Umbilical cord (tissue), 2 donors: ENCODE data around the gene DLX5. TPM values are rescaled to one million over a fixed set of nuclear protein-coding genes. Genes with fewer than 3 reads are reported as not detected.

Experiments
- DNase-seq: peaks from one replicate; pipeline ENCODE4 v3.0.0-alpha.2; 2015; ENCODE audit warnings: low spot score
- total RNA-seq: library from RNA; depleted of rRNA; stranded (reverse); fragments of >200 nt; gene quantifications from one replicate; pipeline ENCODE4 v1.2.3, GENCODE V29; 2014; ENCODE audit warnings: low replicate concordance; ENCODE audit not compliant: insufficient read depth

Gene DLX5
- total RNA-seq, 1 donor from 2014 or later = not detected

GRCh38 chr7:97006055-97006815 is 18.4 kb downstream of the DLX5 start:
- DNase-seq = peak; percentile 26

DNA sequence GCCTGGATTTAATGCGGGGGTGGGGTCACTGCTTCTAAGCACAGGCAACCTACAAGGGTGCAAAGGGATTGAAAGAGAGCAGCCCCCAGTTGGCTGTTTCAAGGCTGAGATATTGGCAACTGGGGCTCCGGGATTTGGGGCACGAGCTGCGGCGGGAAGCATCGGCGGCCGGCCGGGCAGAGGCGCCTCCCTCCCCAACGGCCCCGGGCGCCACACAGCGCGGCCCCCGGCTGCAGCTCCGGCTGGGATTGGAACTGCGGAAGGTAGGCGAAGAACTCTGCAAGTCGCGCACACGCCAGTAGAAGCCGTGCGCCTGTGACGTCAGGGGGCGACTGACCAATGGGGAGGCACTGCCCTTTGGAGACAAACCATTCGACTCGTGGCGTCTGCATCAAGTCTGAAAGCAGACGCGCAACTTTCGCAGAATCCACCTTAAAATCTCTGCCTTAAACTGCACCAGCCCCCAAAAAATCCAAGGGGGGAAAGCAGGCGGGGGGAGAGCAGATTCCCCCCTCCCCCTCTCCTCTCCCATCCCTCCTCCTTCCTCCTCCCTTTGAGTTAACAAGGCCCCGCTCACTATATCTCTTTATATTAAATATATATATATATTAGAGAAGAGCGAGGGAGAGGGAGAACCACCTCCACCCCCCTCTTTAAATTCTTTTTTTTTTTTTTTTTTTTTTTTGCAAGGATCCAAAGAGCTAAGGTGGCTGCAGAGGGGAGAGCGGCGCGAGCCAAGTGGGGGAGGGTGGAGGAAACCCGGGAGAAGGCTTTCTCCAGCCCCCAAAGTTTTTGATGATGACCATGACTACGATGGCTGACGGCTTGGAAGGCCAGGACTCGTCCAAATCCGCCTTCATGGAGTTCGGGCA is 19.2 kb downstream of the DLX5 start, which contains the start of gene DLX6:
DLX6 (plus strand) TSS at position 371 of the 872 bp plus-strand sequence; CDS start at position 796, 425 bp downstream.
- DNase-seq = peak; percentile 45

DNA sequence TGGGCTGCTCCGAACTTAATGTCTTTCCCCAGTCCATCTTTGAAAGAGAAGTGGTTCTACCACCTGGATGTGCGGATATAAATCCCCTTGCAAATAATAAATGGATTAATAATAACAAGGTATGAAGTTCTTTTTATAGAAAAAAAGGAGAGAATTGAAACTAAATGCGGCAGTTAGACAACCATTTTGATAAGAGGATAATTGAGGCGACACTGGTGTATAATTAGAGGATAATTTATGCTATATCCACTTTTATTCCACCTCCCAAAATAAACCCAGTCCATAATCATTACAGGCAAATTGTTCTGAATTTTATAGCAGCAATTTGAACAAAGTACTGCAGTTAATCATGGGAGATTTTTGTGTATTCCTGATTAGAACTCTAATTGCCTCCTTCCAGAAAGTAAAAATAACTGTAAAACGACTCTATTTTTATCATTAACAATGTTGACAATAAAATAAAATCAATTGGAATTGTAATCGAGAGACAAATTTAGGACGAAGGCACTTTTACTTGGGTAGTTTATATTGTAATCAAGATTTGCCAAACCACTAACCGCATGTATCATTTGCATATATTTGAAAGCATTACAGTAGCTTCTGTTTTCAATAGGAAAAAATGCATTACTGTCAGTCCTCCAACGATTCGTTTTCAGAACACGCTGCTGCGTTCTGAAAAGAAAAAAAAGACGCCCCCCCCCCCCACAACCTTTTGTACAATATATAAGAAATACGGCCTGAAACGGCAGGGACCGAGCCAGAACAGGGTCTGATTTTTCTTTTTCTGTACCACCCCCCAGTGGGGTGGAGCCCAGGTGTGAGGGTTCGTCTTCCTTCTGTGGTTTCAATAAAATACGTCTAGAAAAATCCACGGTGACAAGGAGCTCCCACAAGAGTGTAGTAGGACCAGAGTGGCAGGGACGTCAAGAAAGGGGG is 20.1 kb downstream of the DLX5 start:
- no peak for DNase-seq

GRCh38 chr7:97003262-97004246 is 21.1 kb downstream of the DLX5 start:
- no peak for DNase-seq

GRCh38 chr7:97002555-97003261 is 21.9 kb downstream of the DLX5 start:
- no peak for DNase-seq

DNA sequence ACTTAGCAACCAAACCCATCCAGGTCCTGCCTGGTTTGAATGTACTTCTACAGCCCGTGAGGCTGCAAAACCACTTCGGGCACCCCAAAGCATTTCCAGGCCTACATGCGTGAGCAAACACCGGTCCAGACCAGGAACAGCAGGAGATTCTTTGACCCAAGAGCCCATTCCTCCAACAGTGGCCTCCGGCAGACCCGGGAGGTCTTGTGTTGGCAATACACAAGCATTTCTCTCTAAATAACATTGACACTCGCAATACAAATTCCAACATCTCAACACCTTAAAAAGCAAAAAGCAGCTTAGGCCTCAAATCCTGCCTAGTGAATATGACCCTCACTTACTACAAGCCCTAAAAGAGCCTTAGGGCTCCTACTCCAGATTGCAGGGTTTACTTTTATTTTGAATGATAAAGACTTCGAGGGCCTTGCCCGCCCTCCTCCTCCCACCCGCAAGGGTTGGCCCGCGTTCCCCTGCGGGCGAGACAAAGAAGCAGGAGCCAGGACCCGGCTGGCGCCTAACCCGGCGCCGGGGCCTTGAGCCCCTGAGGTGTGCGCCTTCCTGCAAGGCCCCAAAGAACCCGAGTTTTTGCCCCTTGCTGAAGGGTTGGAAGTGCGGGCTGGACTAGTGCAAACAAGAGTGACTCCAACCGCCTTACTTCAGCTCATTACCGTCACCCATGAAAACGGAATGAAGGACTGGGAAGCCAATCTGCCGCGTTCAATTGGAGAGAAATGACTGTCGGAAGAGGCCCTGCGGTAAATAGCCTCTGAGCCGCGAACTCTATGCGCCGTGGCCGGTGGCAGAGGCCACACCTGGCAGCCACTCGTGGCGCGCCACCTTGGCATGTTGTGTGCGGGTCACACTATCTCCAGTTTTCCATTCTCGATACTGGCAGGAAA is 22.7 kb downstream of the DLX5 start:
- DNase-seq = no peak

DNA sequence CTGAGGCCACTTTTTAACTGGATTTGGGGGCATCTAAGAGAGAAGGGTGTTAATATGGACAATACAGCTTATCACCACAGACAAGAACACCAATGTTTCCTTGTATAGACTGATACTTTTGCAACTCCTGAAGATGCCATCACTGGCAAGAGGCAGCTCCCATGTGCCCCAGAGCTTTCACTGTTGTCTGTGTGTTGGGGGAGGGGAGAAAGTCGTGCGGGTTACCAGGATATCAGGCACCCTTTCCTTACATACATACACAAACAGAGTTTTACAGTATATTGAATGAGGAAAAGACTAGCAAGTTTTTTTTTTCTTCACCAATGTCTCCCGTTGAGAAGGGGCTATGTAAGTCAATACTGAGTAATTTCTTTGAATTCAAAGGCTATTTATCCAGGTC is 23.4 kb downstream of the DLX5 start:
- DNase-seq = no peak

DNA sequence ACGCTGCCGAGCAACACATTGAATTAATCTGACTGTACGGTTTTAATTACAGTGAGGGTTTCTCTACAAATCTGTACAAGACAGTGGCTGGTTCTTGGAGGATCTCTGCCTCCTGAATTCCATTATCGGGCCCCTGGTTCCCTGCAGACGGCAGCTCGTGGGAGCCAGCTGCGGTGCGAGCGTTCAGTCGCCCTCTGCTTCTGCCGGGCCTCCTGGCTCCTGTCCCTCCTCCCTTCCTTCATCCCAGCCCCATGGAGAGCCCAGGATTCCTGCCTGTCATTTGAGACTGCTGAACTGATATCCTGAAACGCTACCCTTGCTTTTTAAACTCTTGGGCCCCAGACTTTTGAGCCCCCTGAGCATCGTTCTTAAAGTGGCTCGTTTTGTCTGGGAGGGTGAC is 25.9 kb downstream of the DLX5 start:
- DNase-seq = no peak

DNA sequence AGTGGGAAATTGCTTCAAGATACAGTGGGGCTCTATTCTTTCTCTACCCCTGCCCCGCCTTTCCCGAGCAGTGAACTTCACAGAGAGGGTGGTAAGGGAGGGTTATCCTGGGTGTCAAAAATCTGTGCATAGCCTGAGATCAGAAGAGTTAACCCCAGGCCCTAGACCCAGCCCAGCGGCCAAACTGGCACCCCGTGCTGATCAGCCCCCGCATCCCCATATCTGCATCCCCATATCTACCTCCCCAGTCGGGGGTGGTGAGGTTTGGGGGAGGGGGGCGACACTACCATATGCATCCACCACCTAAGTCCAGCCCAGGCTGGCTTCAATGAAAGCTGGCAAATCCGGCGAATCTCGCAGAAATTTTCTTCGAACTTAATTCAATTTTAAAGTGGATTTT is 26.3 kb downstream of the DLX5 start:
- no peak for DNase-seq

- no peak for DNase-seq
Observed at GRCh38 chr7:96997512-96998032, 27.1 kb downstream of the DLX5 start.

DNA sequence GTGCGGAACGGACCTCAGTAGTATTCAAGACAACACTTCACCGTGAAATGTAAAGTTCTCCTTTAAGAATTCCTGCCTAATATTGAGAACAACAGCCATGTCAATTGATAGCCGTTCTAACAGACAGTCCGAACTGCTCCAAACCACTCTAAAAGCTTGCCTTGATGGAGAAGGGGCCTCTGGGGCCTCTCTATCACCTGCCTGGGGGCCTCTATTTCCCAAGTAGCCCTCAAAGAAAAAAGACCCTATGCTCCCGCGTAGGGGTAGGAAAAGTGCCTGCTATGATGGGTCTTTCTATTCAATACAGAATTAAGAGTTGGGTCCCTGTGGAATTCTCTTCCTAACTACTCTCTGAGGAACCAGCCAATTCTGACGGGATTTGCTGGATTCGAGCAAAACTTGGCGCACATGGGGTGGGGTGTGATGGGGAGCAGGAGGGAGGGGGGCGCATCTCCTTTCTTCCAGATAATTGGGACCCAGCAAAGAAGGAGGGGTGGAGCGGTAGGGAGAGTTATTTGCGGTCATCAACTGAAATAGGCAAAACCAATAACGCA is 27.6 kb downstream of the DLX5 start:
- DNase-seq = no peak

DNA sequence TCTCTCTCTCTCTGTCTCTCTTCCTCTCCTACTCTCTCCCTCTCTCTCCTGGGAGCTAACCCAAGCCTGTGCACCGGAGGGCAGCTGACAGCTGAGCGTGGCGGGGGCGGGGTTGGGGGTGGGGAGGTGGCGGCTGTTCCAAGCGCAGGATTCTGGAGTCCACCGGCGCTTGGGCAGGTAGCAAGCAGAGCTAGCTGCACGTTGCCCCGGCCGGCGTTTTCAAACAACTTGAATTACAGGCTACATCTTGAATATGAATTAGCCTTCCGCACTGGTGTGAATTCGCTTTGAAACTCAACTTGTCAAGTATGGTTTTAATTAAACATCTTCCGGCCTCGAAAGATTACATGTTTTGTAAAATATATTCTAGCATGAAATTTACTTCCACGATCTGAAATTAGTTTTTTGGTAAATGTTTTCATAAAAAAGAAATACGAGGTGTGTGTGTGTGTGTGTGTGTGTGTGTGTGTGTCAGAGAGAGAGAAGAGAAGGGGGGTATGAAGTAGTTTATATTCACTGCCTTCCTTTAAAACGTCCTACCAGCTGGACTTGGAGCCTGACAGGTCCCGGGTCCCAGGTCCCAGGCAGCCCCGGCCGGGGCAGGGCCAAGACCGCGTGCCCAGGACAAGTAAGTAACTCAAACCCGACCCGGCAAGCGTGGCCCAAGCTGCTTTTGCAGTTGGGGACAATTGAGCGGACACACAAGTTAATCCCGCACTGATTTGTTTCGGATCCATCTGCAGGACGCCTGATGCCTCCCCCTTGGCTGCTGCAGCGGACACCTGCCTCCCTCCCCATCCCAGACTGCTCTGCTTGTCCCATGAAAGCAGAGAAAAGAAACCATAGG is 28.3 kb downstream of the DLX5 start:
- DNase-seq = no peak

DNA sequence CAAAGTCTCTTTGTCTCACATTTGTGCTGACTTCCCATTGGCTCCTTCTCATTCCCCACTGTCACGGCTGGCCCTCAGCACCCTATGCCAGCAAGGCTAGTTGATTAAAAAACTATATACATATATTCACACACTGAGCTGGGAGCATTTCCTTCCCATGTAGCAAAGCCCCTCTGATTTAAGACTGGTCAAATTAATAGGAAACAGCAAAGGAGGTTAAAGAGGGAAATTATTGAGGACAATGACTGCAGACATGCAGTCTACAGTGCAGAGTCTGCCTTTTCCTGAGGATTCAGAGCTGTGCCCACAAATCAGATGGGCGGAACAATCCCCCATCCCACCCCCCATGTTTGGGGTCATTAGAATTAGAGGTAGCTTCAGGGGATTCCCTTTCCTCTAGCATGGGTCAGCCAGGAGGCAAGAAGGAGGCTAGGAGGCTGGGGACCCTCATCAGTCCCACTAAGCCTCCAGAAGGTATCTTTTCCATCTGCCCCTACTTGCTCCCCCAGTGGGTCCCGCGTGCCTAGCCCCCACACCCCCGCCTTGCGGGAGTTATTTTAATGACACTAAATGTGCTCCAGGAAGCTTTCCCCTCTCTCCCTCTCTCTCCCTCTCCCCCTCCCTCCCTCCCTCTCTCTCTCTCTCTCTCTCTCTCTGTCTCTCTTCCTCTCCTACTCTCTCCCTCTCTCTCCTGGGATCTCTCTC is 29.1 kb downstream of the DLX5 start:
- no peak for DNase-seq

DNA sequence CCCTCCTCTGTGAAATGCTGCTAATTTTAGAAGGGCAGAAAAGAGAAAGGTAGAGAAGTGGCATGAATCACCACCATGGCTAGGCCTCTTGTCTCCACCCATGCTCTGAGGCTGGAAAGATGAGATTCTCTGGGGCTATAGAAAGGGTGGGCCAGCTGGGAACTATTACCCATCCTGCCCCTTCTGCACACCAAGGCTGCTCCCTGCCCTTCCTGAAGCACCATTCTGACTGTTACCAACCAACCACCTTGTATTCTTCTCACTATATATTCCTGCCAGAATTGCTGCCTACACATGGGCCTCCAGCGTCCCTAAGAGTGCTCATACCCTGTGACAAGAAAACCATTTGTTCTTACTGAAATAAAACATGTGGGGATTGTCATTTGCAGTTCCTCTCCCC is 30.7 kb downstream of the DLX5 start:
- DNase-seq = no peak

DNA sequence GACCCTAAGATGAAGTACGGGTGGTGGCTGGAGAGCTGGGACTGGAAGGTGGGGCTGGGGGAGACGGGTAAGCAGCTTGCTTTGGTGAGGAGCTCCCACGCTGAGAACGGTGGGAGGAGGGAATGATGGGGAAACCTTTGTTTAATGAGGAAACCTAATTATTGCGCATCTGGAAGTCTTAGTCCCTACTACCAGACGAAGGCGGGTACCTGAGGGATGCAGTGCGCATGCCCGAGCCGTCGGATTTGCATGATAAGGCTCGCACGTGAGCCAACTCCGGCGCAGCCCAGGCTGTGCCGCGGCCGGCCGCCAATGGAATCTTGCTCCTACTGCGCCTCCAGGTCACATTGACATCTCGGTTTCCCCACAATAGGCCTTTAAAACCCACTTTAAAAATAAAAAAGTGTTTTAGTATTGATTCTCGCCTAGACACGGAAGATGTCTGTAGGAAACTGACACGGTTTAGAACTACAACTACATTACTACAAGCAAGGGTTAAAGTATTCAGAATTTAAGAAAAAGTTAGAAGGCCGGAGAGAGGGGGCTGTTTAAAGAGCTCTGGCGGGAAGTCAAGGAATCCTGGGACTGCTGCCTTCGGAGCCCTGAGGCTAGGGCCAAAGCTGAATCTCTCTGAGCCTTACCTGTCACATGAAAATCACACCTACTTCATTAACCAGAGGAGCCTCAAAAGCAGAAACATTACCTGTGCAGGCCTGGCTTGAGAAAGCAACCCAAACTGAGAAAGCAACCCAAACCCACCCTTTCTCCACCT is 31.4 kb downstream of the DLX5 start:
- no peak for DNase-seq
